Kidney epithelial cell (primary cell): ENCODE measurements around the gene PRRT2. TPM values are rescaled to one million over a fixed set of nuclear protein-coding genes. Genes with fewer than 3 reads are reported as not detected.

Source experiments
- DNase-seq: peaks from one replicate; pipeline ENCODE4 v3.0.0-alpha.2; 2010; ENCODE audit warnings: low read depth
- H3K27me3 ChIP-seq: 2 replicates; pipeline ENCODE4 v1.6.0; 2011; ENCODE audit warnings: low read length; ENCODE audit not compliant: control insufficient read depth, insufficient read depth
- H3K36me3 ChIP-seq: 2 replicates; pipeline ENCODE4 v1.5.1; 2011; ENCODE audit warnings: low read length; ENCODE audit not compliant: control insufficient read depth, insufficient read depth
- H3K4me3 ChIP-seq: 2 replicates; pipeline ENCODE4 v1.5.1; 2011; ENCODE audit warnings: low read depth, mild to moderate bottlenecking, control low read depth, low read length
- CTCF ChIP-seq: IDR thresholded peaks from 2 replicates; pipeline ENCODE4 v1.5.1; 2011; ENCODE audit warnings: mild to moderate bottlenecking, moderate library complexity, low read length, control low read depth, inconsistent platforms; ENCODE audit not compliant: insufficient read depth, poor library complexity, severe bottlenecking
- total RNA-seq: library from RNA; depleted of rRNA; stranded (reverse); fragments of >200 nt; gene quantifications from 2 replicates; pipeline ENCODE4 v1.2.3, GENCODE V29; 2015

Gene PRRT2
- total RNA-seq, 1 donor from 2014 or later, result 0.29 TPM

GRCh38 chr16:29858974-29859373 is 47.0 kb downstream of the PRRT2 start:
- no peak overlapping the region for H3K4me3 ChIP-seq
- TF ChIP-seq CTCF, result no peak
- no peaks in the 10 kb centered on the region for H3K36me3 ChIP-seq
- H3K27me3 ChIP-seq, result no peaks in the 10 kb centered on the region
- DNase-seq, result no peak

- no peak for TF ChIP-seq CTCF
- no peak for DNase-seq
Measured at GRCh38 chr16:29860218-29860617, 48.2 kb downstream of the PRRT2 start.

GRCh38 chr16:29862383-29862883 is 50.4 kb downstream of the PRRT2 start:
- TF ChIP-seq CTCF, result peak; percentile 34
- Histone ChIP-seq H3K4me3 (peak overlapping the region; percentile 85), H3K27me3 (no peaks in the 10 kb centered on the region), H3K36me3 (no peaks in the 10 kb centered on the region)
- no peak for DNase-seq

More at GRCh38 chr16:29860218-29860617, 48.2 kb downstream of the PRRT2 start:
- Histone ChIP-seq H3K4me3 (no peak overlapping the region), H3K27me3 (no peaks in the 10 kb centered on the region), H3K36me3 (no peaks in the 10 kb centered on the region)

- Histone ChIP-seq H3K27me3 (no peaks in the 10 kb centered on the region), H3K36me3 (no peaks in the 10 kb centered on the region), H3K4me3 (peak within 1 kb of the TSS; percentile 85)
- peak; percentile 63 for TF ChIP-seq CTCF
- peak; percentile 77 for DNase-seq
Measured at GRCh38 chr16:29862884-29863668, 51.1 kb downstream of the PRRT2 start, which contains the start of gene CDIPT. CDIPT (minus strand) TSS chr16:29863226; CDS start chr16:29862857, 369 bp downstream.

- Histone ChIP-seq H3K27me3 (no peaks in the 10 kb centered on the region), H3K36me3 (no peaks in the 10 kb centered on the region), H3K4me3 (peak overlapping the region; percentile 21)
- TF ChIP-seq CTCF, result no peak
- DNase-seq, result no peak
Measured at GRCh38 chr16:29863669-29863984, 51.6 kb downstream of the PRRT2 start.
